ENCODE data around the gene FBLIM1. TPM values are rescaled to one million over a fixed set of nuclear protein-coding genes. Genes with fewer than 3 reads are reported as not detected.

Gene FBLIM1
- total RNA-seq, 1 donor from 2014 or later: 29.0 TPM

DNA sequence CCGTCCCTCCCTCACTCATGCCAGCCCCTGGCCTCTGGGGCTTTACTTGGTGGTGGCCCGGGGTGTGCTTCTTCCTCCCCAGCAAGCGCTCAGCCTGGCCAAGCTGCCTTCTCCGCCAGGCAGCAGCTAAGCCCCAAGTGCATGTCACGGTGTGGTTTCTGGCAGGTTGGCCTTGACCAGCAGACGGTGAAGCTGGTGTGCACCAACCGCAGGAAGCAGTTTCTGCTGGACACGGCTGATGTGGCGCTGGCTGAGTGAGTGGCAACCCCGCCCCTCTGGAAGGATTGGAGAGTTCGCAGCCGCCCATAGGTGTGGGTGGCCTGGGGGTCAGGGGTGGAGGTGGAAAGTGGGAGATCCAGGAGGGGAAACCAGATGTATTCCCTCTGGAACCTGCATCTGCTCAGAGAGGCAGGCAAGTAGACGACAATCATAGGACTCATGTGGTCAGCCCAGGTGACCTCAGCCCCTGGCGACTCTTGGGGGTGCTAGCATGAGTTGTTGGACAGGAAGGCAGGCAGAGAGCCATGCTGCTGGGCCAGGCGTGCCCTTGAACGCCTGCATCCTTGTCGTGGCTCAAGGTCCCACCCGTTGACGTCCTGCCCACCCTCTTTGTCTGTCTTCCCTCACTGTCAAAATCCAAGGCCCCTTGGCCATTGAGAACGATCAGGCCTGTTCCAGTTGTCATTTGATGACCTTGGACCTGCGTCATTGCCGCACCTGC, 29.5 kb upstream of the FBLIM1 start:
- ATAC-seq (no peak), DNase-seq (ENCODE audit: low spot score) (no peak)
- intact Hi-C loops (cut with DNase I): no loop called here

GRCh38 chr1:15730423-15730822, 28.2 kb upstream of the FBLIM1 start:
- ATAC-seq (no peak), DNase-seq (ENCODE audit: low spot score) (no peak)
- intact Hi-C loops (cut with DNase I): no loop called here

GRCh38 chr1:15730936-15731335, 27.7 kb upstream of the FBLIM1 start:
- no peak for DNase-seq (ENCODE audit: low spot score)
- intact Hi-C loops (cut with DNase I): no loop called here
- ATAC-seq: no peak

DNA sequence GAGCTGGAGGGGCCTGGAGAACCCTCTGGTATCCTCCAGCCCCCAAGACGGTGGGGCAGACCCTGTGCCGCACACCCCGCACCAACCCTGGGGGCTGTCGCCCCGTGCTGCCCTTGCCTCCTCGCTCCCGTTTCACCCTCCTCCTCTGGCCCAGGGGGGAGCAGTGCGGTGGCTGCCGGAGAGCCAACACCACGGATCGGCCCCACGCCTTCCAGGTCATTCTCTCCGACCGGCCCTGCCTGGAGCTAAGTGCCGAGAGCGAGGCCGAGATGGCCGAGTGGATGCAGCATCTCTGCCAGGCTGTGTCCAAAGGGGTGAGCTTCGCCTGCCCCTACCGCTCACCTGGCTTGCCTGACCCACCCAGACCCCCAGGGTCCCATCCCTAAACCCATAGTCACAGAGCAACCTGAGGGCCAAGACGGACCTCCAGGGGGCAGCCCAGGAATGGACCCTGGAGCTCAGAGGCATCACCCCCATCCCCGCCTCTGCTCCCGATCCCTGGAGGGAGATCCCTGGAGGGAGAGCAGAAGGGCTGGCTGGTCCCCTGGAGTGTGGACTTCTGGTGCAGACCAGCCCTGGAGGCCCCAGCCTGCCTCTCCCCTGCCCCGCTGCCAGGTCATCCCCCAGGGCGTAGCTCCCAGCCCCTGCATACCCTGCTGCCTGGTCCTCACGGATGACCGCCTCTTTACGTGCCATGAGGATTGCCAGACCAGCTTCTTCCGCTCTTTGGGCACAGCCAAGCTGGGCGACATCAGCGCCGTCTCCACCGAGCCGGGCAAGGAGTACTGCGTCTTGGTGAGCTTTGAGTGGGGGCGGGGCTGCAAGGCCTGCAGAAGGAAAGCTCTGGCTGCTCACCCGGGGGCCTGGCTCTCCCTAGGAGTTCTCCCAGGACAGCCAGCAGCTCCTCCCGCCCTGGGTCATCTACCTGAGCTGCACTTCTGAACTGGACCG, 26.6 kb upstream of the FBLIM1 start:
- DNase-seq (ENCODE audit: low spot score) (no peak), ATAC-seq (no peak)
- intact Hi-C loops (cut with DNase I): no loop called here

DNA sequence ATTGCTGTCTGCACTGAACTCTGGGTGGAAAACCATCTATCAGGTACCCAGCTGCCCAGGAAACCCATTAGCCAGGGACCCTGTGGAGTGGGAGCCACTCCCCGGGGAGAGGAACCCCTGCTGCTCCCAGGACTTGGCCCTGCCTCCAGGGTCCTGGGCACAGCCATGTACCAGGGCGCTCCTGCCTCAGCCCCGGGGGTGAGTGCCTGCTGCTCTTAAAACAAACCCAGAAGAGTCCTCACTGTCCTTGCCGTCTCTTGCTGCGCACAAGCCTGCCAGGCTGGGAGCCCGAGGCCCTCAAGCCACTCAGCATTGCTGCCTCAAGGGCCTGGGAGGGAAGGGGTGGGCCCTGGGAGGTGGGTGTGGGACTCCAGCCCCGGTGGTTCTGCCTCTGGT, 25.9 kb upstream of the FBLIM1 start:
- intact Hi-C loops (cut with DNase I): no loop called here
- DNase-seq (ENCODE audit: low spot score): no peak
- ATAC-seq: no peak

- intact Hi-C loops (cut with DNase I): no loop called here
- no peak for DNase-seq (ENCODE audit: low spot score)
- ATAC-seq: no peak
Observed at GRCh38 chr1:15733218-15733725, 25.3 kb upstream of the FBLIM1 start.

- no peak for ATAC-seq
- no peak for DNase-seq (ENCODE audit: low spot score)
- intact Hi-C loops (cut with DNase I): no loop called here
Observed at GRCh38 chr1:15733726-15734226, 24.8 kb upstream of the FBLIM1 start.

- intact Hi-C loops (cut with DNase I): no loop called here
- ATAC-seq: no peak
- no peak for DNase-seq (ENCODE audit: low spot score)
Observed at GRCh38 chr1:15734296-15734695, 24.3 kb upstream of the FBLIM1 start.

- DNase-seq (ENCODE audit: low spot score) (no peak), ATAC-seq (no peak)
- intact Hi-C loops (cut with DNase I): no loop called here
Observed at GRCh38 chr1:15734901-15735300, 23.7 kb upstream of the FBLIM1 start.

DNA sequence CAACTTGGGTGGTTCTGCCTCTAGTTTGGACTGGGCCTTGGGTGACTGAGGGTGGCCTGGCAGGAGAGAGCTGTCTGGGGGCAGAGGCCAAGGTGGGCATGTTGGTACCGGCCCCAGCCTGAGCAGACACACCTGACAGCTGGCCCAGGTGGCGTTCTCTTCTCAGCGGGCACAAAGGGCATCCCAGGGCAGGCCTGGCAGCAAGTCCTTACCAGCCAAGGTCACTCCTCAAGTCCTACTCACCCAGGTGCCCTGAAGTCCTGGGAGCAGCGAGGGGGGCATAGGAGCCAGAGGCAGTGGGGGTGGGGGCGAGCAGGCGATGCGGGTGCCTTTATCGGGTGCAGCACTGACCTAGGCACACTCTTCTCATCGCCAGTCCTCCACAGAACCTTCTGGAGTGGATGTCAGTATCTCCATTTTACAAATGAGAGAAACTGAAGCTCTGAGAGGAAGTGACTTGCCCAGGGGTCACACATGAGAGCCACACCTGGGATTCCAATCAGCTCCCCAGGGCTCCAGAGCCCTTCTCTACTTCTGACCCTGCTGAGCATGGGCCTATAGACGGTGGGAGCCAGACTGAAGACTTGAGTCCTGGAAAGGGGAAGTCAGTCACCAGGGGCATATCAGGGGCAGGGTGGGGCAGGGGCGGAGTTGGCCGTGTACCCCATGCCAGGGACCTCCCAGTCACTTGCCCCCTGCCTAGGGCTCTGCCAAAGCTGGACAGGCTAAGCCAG, 23.1 kb upstream of the FBLIM1 start:
- DNase-seq (ENCODE audit: low spot score) (no peak), ATAC-seq (no peak)
- intact Hi-C loops (cut with DNase I): no loop called here

- peak; percentile 29 for ATAC-seq
- no peak for DNase-seq (ENCODE audit: low spot score)
- intact Hi-C loops (cut with DNase I): no loop called here
Observed at GRCh38 chr1:15736038-15736891, 22.3 kb upstream of the FBLIM1 start, which contains the start of gene SLC25A34. Gene SLC25A34, plus strand, starts transcription at chr1:15736258. Its CDS starts 228 bp downstream, at chr1:15736486.

- DNase-seq (ENCODE audit: low spot score): no peak
- intact Hi-C loops (cut with DNase I): no loop called here
- ATAC-seq: peak; percentile 75
Observed at GRCh38 chr1:15736892-15737261, 21.7 kb upstream of the FBLIM1 start.

DNA sequence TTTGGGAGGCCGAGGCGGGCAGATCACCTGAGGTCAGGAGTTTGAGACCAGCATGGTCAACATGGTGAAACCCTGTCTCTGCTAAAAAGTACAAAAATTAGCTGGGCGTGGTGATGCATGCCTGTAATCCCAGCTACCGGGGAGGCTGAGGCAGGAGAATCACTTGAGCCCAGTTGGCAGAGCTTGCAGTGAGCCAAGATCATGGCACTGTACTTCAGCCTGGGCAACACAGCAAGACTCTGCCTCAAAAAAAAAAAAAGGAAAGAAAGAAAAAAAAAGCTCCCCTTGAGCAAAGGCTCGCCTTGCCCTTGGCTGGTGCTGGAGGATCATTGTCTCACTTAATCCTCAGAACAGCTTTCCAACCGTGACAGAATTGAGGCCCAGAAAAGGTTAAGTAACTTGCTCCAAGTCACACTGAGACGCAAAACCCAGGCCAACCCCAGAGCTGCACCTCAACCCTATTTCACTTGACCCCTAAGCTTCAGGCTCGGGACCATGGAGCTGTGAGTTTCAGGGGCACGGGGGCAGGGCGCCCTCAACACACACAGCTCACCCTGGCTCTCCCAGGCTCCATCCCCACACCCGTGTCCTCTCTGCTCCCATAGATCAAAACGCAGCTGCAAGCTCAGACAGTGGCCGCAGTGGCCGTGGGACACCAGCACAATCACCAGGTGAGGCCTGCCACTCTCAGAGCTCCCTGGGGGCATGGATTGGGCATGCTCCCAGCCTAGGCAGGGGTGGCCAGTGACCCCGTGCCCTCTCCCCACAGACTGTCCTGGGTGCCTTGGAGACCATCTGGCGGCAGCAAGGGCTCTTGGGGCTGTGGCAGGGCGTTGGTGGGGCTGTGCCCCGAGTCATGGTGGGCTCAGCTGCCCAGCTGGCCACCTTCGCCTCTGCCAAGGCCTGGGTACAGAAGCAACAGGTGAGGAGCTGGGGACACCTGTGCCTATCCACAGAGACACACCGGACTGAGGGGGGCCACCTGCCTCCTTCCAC, 21.0 kb upstream of the FBLIM1 start:
- DNase-seq (ENCODE audit: low spot score): no peak
- ATAC-seq: no peak

DNA sequence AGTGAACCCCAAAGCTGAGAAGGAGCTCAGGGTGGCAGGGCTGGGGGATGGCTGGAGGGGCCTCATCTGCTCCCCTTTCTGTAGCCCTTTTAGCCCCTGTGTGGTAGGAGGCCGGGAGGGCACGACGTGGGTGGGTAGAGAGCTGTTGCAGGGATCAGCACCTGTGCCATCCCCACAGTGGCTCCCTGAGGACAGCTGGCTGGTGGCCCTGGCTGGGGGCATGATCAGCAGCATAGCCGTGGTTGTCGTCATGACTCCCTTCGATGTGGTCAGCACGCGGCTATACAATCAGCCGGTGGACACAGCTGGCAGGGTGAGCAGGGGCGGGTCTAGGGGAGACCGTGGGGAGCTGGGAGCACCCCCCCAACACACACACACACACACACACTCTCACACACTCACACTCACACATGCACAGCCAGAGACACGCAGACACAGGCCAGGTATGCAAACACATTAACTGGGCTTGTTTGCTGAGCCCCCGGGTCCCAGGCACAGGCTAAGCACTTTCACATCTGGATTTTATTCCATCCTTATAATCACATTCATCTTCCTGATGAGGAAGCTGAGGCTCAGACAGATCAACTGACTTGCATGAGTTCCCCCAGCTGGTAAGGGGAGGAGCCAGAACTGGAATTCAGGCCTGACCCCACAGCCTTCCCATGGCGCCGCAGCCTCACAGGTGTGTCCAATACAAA, 20.0 kb upstream of the FBLIM1 start:
- no peak for DNase-seq (ENCODE audit: low spot score)
- no peak for ATAC-seq
- intact Hi-C loops (cut with DNase I): no loop called here

More for the DNA sequence above, 21.0 kb upstream of the FBLIM1 start:
- intact Hi-C loops (cut with DNase I): no loop called here

DNA sequence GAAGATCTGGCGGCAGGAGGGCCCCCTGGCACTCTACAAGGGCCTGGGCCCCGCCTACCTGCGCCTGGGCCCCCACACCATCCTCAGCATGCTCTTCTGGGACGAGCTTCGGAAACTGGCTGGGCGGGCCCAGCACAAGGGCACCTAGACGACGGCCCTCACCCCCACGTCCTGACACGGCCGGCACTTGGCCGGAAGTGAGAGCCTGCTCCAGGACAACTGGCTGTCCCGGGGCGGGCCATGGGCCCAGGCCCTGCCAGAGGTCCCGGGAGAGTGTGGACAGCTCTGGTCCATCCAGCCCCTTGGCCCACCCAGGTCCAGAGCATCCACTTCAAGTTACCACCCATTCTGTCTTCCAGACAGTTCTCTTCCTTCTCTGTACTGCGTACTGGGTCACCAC, 19.3 kb upstream of the FBLIM1 start:
- no peak for ATAC-seq
- intact Hi-C loops (cut with DNase I): no loop called here
- DNase-seq (ENCODE audit: low spot score): no peak

DNA sequence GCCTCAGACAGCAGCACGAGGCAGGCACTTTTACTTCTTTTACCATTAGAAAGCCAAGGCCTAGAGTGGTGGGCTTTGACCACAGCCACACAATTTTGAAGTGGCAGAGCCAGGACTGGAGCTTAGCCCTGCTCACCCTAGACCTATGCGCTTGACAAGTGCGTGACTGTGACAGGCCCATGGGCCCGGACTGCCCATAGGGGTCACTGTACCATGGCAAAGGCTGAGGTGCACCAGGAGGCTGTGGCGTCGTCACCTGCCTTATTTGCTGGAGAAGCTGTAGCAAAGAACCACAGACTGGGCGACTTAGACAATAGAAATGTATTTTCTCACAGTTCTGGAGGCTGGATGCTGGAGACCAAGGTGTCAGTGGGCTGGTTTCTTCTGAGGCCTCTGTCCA, 18.9 kb upstream of the FBLIM1 start:
- DNase-seq (ENCODE audit: low spot score) (no peak), ATAC-seq (no peak)
- intact Hi-C loops (cut with DNase I): no loop called here

Measured in sciatic nerve (tissue), 2 donors.